HepG2 (cell line): ENCODE results near the gene MPIG6B. TPM values are rescaled to one million over a fixed set of nuclear protein-coding genes. Genes with fewer than 3 reads are reported as not detected.

Experiments used
- ARID2 ChIP-seq: sonication (generic); formaldehyde crosslinking; IDR thresholded peaks from 2 replicates; pipeline ENCODE4 v1.8.1; 2022; ENCODE audit warnings: mild to moderate bottlenecking, missing genetic modification reagents, borderline replicate concordance
- ERF ChIP-seq: IDR thresholded peaks from 2 replicates; pipeline ENCODE4 v1.6.1; 2018; ENCODE audit warnings: missing biosample characterization, missing genetic modification reagents
- GFI1 ChIP-seq: sonication (generic); formaldehyde crosslinking; IDR thresholded peaks from 2 replicates; pipeline ENCODE4 v1.5.0; 2020; ENCODE audit warnings: missing genetic modification reagents, mild to moderate bottlenecking, borderline replicate concordance
- LBX2 ChIP-seq: sonication (generic); formaldehyde crosslinking; IDR thresholded peaks from 2 replicates; pipeline ENCODE4 v1.5.0; 2020; ENCODE audit warnings: missing genetic modification reagents, mild to moderate bottlenecking, borderline replicate concordance
- MEF2D ChIP-seq: sonication (generic); formaldehyde crosslinking; IDR thresholded peaks from 2 replicates; pipeline ENCODE4 v1.5.1; 2020; ENCODE audit warnings: mild to moderate bottlenecking, missing genetic modification reagents
- NFKBIZ ChIP-seq: IDR thresholded peaks from 2 replicates; pipeline ENCODE4 v1.6.1; 2018; ENCODE audit warnings: missing genetic modification reagents, missing compliant biosample characterization
- SP1 ChIP-seq, 2 experiments: fragments of 450-650 bp in 1 of 2; sonication (generic) in 1 of 2; formaldehyde crosslinking in 1 of 2; IDR thresholded peaks; 2 replicates each; pipeline versions ENCODE4 v1.4.0 to v1.6.1; 2016 to 2020; ENCODE audit warnings: missing genetic modification reagents in 1 of 2
- TAF1 ChIP-seq: sonication (generic); formaldehyde crosslinking; IDR thresholded peaks from 2 replicates; pipeline ENCODE4 v1.4.0; 2020; ENCODE audit warnings: missing genetic modification reagents
- TARDBP ChIP-seq: sonication (generic); formaldehyde crosslinking; IDR thresholded peaks from 2 replicates; pipeline ENCODE4 v1.8.0; 2022; ENCODE audit warnings: mild to moderate bottlenecking, missing genetic modification reagents
- TBX2 ChIP-seq: sonication (generic); formaldehyde crosslinking; IDR thresholded peaks from 2 replicates; pipeline ENCODE4 v1.5.0; 2020; ENCODE audit warnings: missing genetic modification reagents, mild to moderate bottlenecking, borderline replicate concordance
- TGIF2 ChIP-seq: IDR thresholded peaks from 2 replicates; pipeline ENCODE4 v1.6.1; 2016; ENCODE audit warnings: control low read depth, missing compliant biosample characterization
- ZC3H13 ChIP-seq: sonication (generic); formaldehyde crosslinking; IDR thresholded peaks from 2 replicates; pipeline ENCODE4 v1.8.1; 2023; ENCODE audit warnings: mild to moderate bottlenecking, missing genetic modification reagents, moderate library complexity
- ZFP36L2 ChIP-seq: sonication (generic); formaldehyde crosslinking; IDR thresholded peaks from 2 replicates; pipeline ENCODE4 v1.4.0; 2020; ENCODE audit warnings: missing genetic modification reagents
- ZNF263 ChIP-seq: sonication (generic); formaldehyde crosslinking; IDR thresholded peaks from 2 replicates; pipeline ENCODE4 v1.4.0; 2020; ENCODE audit warnings: missing genetic modification reagents
- ZNF589 ChIP-seq: sonication (generic); formaldehyde crosslinking; conservative IDR thresholded peaks from 2 replicates; pipeline ENCODE4 v1.8.0; 2022; ENCODE audit warnings: mild to moderate bottlenecking, moderate library complexity, missing genetic modification reagents
- ZNF691 ChIP-seq: sonication (generic); formaldehyde crosslinking; IDR thresholded peaks from 2 replicates; pipeline ENCODE4 v1.4.0; 2020; ENCODE audit warnings: missing genetic modification reagents, low read depth, mild to moderate bottlenecking, borderline replicate concordance
- ZNF710 ChIP-seq: sonication (generic); formaldehyde crosslinking; IDR thresholded peaks from 2 replicates; pipeline ENCODE4 v1.5.0; 2020; ENCODE audit warnings: mild to moderate bottlenecking, missing genetic modification reagents, borderline replicate concordance
- ZNF713 ChIP-seq: sonication (generic); formaldehyde crosslinking; IDR thresholded peaks from 2 replicates; pipeline ENCODE4 v1.4.0; 2020; ENCODE audit warnings: mild to moderate bottlenecking, missing genetic modification reagents
- ZSCAN22 ChIP-seq: sonication (generic); formaldehyde crosslinking; IDR thresholded peaks from 2 replicates; pipeline ENCODE4 v1.4.0; 2020; ENCODE audit warnings: mild to moderate bottlenecking, missing genetic modification reagents
- polyA plus RNA-seq, 8 experiments: library from polyadenylated mRNA; depleted of rRNA in 3 of 8; stranded (reverse) in 7 of 8; unstranded in 1 of 8; fragments of >200 nt; fragmentation: Illumina TruSeq in 4 of 8; extraction: Trizol in 4 of 8; gene quantifications; 2 replicates each; pipeline versions ENCODE4 v1.2.1 to v1.2.3, GENCODE V29; 2011 to 2016; ENCODE audit warnings: low read depth in 4 of 8, missing spikeins in 1 of 8, mixed read lengths in 1 of 8; ENCODE audit not compliant: insufficient read depth in 1 of 8
- total RNA-seq, 5 experiments: library from RNA; depleted of rRNA; stranded (reverse); fragments of >200 nt; fragmentation: Illumina TruSeq; extraction: Trizol; gene quantifications; 2 replicates each; pipeline ENCODE4 v1.2.3, GENCODE V29; 2016; ENCODE audit warnings: low read depth in 1 of 5
- TF ChIP-seq, protein P1 (sequence below): sonication (generic); formaldehyde crosslinking; IDR thresholded peaks from 2 replicates; pipeline ENCODE4 v1.4.0; 2020; ENCODE audit warnings: missing genetic modification reagents
- TF ChIP-seq, protein P2 (sequence below): IDR thresholded peaks from 2 replicates; pipeline ENCODE4 v1.6.1; 2018; ENCODE audit warnings: missing genetic modification reagents, mild to moderate bottlenecking, missing compliant biosample characterization
- TF ChIP-seq, protein P3 (sequence below): sonication (generic); formaldehyde crosslinking; IDR thresholded peaks from 2 replicates; pipeline ENCODE4 v1.4.0; 2020; ENCODE audit warnings: missing genetic modification reagents; ENCODE audit errors: not compliant biosample characterization

Gene MPIG6B
- total and polyA plus RNA-seq, 2 of the 13 experiments (the other 11 are each of a cell fraction or from before 2014, with no cell fraction given): not detected

- TF ChIP-seq SP1 (IDR thresholded peaks at IDR 0.05) (no peak), SP1 (CRISPR knock-in tag; IDR thresholded peaks at IDR 0.05) (peak; percentile 71), ARID2 (peak; percentile 94), LBX2 (CRISPR knock-in tag) (0 out of 2 replicates have a peak, but pooled peaks have one; percentile 74), ZNF710 (CRISPR knock-in tag) (no peak), NFKBIZ (CRISPR knock-in tag) (peak; percentile 55; the same call in 1 of the 2 replicates), TARDBP (CRISPR knock-in tag) (peak; percentile 50), GFI1 (no peak), ZFP36L2 (CRISPR knock-in tag) (0 out of 2 replicates have a peak, but pooled peaks have one; percentile 38), ZSCAN22 (CRISPR knock-in tag) (0 out of 2 replicates have a peak, but pooled peaks have one; percentile 36), MEF2D (peak; percentile 66; the same call in 1 of the 2 replicates), TBX2 (CRISPR knock-in tag) (peak; percentile 89), TAF1 (peak; percentile 1), TGIF2 (0 out of 2 replicates have a peak, but pooled peaks have one; percentile 28), ZNF713 (CRISPR knock-in tag) (no peak; the same call in 1 of the 2 replicates), ERF (peak; percentile 4; the same call in 1 of the 2 replicates), ZNF691 (CRISPR knock-in tag) (peak; percentile 10; the same call in 1 of the 2 replicates), ZNF589 (CRISPR knock-in tag) (0 out of 2 replicates have a peak, but pooled peaks have one; percentile 25), ZC3H13 (peak; percentile 99), ZNF263 (CRISPR knock-in tag) (no peak)
- TF ChIP-seq, protein P1, sequence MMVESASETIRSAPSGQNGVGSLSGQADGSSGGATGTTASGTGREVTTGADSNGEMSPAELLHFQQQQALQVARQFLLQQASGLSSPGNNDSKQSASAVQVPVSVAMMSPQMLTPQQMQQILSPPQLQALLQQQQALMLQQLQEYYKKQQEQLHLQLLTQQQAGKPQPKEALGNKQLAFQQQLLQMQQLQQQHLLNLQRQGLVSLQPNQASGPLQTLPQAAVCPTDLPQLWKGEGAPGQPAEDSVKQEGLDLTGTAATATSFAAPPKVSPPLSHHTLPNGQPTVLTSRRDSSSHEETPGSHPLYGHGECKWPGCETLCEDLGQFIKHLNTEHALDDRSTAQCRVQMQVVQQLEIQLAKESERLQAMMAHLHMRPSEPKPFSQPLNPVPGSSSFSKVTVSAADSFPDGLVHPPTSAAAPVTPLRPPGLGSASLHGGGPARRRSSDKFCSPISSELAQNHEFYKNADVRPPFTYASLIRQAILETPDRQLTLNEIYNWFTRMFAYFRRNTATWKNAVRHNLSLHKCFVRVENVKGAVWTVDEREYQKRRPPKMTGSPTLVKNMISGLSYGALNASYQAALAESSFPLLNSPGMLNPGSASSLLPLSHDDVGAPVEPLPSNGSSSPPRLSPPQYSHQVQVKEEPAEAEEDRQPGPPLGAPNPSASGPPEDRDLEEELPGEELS: 0 out of 2 replicates have a peak, but pooled peaks have one; percentile 11
- TF ChIP-seq, protein P2, sequence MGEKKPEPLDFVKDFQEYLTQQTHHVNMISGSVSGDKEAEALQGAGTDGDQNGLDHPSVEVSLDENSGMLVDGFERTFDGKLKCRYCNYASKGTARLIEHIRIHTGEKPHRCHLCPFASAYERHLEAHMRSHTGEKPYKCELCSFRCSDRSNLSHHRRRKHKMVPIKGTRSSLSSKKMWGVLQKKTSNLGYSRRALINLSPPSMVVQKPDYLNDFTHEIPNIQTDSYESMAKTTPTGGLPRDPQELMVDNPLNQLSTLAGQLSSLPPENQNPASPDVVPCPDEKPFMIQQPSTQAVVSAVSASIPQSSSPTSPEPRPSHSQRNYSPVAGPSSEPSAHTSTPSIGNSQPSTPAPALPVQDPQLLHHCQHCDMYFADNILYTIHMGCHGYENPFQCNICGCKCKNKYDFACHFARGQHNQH (CRISPR knock-in tag): peak; percentile 10; the same call in 1 of the 2 replicates
- TF ChIP-seq, protein P3, sequence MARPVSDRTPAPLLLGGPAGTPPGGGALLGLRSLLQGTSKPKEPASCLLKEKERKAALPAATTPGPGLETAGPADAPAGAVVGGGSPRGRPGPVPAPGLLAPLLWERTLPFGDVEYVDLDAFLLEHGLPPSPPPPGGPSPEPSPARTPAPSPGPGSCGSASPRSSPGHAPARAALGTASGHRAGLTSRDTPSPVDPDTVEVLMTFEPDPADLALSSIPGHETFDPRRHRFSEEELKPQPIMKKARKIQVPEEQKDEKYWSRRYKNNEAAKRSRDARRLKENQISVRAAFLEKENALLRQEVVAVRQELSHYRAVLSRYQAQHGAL: no peak
These were observed 6.9 kb downstream of the MPIG6B start (continued) for GRCh38 chr6:31729979-31730630.
